Osteoblast (primary cell): ENCODE measurements around the gene TEX55. TPM values are rescaled to one million over a fixed set of nuclear protein-coding genes. Genes with fewer than 3 reads are reported as not detected.

ENCODE experiments used
- DNase-seq: peaks from one replicate; pipeline ENCODE4 v3.0.0; 2011; ENCODE audit warnings: low spot score, mixed read lengths; ENCODE audit not compliant: insufficient read length; ENCODE audit errors: missing footprints
- H2AFZ ChIP-seq: 2 replicates; pipeline ENCODE4 v1.6.0; 2011; ENCODE audit warnings: mild to moderate bottlenecking, low read length
- H3K27ac ChIP-seq: 2 replicates; pipeline ENCODE4 v1.5.1; 2011; ENCODE audit warnings: mild to moderate bottlenecking, low read depth, low read length, moderate library complexity
- H3K27me3 ChIP-seq: 2 replicates; pipeline ENCODE4 v1.6.0; 2012; ENCODE audit warnings: mild to moderate bottlenecking, control low read depth, inconsistent platforms, low read length, moderate library complexity; ENCODE audit not compliant: insufficient read depth
- H3K36me3 ChIP-seq: 2 replicates; pipeline ENCODE4 v1.5.1; 2011; ENCODE audit warnings: mild to moderate bottlenecking, low read length, control low read depth, moderate library complexity; ENCODE audit not compliant: insufficient read depth
- H3K4me1 ChIP-seq: 2 replicates; pipeline ENCODE4 v1.5.1; 2011; ENCODE audit warnings: mild to moderate bottlenecking, low read length, control low read depth, moderate library complexity; ENCODE audit not compliant: insufficient read depth
- H3K4me2 ChIP-seq: 2 replicates; pipeline ENCODE4 v1.6.0; 2011; ENCODE audit warnings: mild to moderate bottlenecking, low read length; ENCODE audit not compliant: insufficient read depth
- H3K4me3 ChIP-seq: fragments of 200-600 bp; sonication (generic); 3 replicates; pipeline ENCODE4 v1.5.1; 2012; ENCODE audit warnings: mild to moderate bottlenecking, low read length, inconsistent platforms; ENCODE audit not compliant: insufficient read depth
- H3K79me2 ChIP-seq: 2 replicates; pipeline ENCODE4 v1.6.0; 2012; ENCODE audit warnings: mild to moderate bottlenecking, low read length, control low read depth, inconsistent platforms; ENCODE audit not compliant: insufficient read depth
- H3K9me3 ChIP-seq: 2 replicates; pipeline ENCODE4 v1.5.1; 2011; ENCODE audit warnings: low read depth, low read length, control low read depth
- H4K20me1 ChIP-seq: 2 replicates; pipeline ENCODE4 v1.6.0; 2012; ENCODE audit warnings: mild to moderate bottlenecking, low read length, control low read depth; ENCODE audit not compliant: insufficient read depth
- total RNA-seq: library from RNA; depleted of rRNA; stranded (reverse); fragments of >200 nt; gene quantifications from 2 replicates; pipeline ENCODE4 v1.2.3, GENCODE V29; 2012
- TF ChIP-seq, protein P1 (sequence below): IDR thresholded peaks from 2 replicates; pipeline ENCODE4 v1.5.1; 2011; ENCODE audit warnings: mild to moderate bottlenecking, low read depth, low read length, moderate library complexity; ENCODE audit errors: extremely low read depth

TEX55 gene
- total RNA-seq, 1 donor, result not detected

DNA sequence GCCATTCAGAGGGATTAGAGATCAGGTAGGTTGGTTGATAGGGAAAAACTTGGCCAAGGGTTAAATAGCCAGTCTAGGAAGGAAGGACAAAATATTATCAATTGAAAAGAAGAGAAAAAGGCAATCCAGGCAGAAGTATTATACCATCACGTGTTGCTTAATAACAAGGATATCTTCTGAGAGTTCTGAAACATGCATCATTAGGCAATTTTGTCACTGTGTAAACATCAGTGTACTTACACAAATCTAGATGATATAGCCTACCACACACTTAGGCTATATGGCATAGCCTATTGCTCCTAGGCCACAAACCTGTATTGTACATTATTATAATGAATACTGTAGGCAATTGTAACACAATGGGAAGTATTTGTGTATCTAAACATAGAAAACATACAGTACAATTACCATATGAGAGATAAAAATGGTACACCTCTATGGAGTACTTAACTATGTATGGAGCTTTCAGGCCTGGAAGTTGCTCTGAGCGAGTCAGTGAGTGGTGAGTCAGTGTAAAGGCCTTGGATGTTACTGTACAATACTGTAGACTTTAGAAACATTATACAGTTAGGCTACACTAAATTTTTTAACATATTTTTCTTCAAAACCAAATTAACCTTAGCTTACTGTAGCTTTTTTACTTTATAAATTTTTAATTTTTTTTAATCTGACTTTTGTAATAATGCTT is 2.7 kb downstream of the TEX55 start:
- H4K20me1 ChIP-seq, result no peaks in the 10 kb centered on the region
- H2AFZ ChIP-seq, result no peak overlapping the region
- TF ChIP-seq, protein P1, sequence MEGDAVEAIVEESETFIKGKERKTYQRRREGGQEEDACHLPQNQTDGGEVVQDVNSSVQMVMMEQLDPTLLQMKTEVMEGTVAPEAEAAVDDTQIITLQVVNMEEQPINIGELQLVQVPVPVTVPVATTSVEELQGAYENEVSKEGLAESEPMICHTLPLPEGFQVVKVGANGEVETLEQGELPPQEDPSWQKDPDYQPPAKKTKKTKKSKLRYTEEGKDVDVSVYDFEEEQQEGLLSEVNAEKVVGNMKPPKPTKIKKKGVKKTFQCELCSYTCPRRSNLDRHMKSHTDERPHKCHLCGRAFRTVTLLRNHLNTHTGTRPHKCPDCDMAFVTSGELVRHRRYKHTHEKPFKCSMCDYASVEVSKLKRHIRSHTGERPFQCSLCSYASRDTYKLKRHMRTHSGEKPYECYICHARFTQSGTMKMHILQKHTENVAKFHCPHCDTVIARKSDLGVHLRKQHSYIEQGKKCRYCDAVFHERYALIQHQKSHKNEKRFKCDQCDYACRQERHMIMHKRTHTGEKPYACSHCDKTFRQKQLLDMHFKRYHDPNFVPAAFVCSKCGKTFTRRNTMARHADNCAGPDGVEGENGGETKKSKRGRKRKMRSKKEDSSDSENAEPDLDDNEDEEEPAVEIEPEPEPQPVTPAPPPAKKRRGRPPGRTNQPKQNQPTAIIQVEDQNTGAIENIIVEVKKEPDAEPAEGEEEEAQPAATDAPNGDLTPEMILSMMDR, result no peak
- H3K4me3 ChIP-seq, result no peak overlapping the region
- H3K9me3 ChIP-seq, result no peaks in the 10 kb centered on the region
- peaks cover 2% of the 10 kb centered on the region for H3K4me1 ChIP-seq
- H3K27me3 ChIP-seq, result no peaks in the 10 kb centered on the region
- no peaks in the 10 kb centered on the region for H3K36me3 ChIP-seq
- DNase-seq, result no peak
- H3K79me2 ChIP-seq, result no peaks in the 10 kb centered on the region
- no peak overlapping the region for H3K27ac ChIP-seq
- no peak overlapping the region for H3K4me2 ChIP-seq

DNA sequence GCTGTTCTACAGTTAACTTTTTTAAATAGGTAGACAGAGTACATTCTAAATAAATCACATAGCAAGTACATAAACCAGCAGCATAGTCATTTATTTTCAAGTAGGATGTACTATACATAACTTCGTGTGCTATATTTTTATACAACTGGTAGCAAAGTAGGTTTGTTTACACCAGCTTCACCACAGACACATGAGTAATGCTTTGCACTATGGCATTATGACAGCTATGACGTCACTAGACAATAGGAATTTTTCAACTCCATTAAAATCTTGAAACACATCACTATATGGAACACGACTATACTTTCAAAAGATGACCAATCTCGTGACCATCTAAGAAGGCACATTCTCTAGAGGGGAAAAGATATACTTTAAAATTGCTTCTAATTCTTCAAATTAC is 3.5 kb downstream of the TEX55 start:
- no peak overlapping the region for H3K4me2 ChIP-seq
- no peak overlapping the region for H3K27ac ChIP-seq

DNA sequence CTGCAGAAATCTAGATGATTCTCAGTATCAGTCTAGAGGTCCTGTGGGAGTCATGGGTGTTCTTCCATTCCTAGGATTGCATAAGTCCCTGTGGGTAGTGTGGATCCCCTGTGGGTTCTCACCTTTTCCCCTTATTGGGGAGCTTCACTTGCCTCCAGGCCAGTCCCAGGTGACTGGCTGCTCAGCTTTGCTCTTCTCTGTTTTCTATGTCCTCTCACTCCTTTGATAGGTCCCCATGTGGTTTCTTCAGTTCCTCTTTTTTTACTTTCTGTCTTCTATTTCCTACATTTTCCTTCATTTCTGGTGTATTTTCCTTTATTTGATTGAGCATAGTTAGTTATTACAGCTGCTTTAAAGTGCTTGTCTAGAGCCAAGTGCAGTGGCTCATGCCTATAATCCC is 10.9 kb downstream of the TEX55 start:
- Histone ChIP-seq H2AFZ (no peak overlapping the region), H3K4me1 (no peaks in the 10 kb centered on the region), H3K27me3 (peaks cover 4% of the 10 kb centered on the region), H3K4me2 (no peak overlapping the region), H3K9me3 (peaks cover 3% of the 10 kb centered on the region), H4K20me1 (no peaks in the 10 kb centered on the region), H3K4me3 (no peak overlapping the region), H3K79me2 (no peaks in the 10 kb centered on the region), H3K36me3 (no peaks in the 10 kb centered on the region), H3K27ac (no peak overlapping the region)
- no peak for DNase-seq
- TF ChIP-seq, protein P1, result no peak

More for the DNA sequence above, 3.5 kb downstream of the TEX55 start:
- Histone ChIP-seq H3K79me2 (no peaks in the 10 kb centered on the region), H3K4me3 (no peak overlapping the region), H2AFZ (no peak overlapping the region), H3K4me1 (peaks cover 2% of the 10 kb centered on the region), H4K20me1 (no peaks in the 10 kb centered on the region), H3K9me3 (no peaks in the 10 kb centered on the region), H3K27me3 (no peaks in the 10 kb centered on the region), H3K36me3 (no peaks in the 10 kb centered on the region)
- TF ChIP-seq, protein P1, result no peak
- no peak for DNase-seq

DNA sequence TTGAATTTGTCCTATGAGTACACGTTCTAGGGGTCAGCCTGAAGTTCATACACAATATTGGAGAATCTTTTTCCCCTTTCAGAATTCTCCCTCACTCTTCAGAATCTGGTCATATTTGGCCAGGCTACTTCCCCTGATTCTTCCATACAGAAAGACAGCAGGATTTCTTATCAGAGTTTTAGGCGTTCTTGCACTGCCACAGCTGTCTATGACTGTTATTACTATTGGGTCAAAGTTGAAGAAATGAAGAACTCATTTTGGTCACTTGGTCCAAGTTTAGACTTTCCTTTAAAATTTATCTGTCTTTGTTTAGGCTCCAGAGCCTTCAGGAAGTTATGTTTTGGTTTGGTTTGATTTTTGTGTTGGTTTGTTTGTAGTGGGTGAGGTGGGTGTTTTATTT is 12.0 kb downstream of the TEX55 start:
- no peak overlapping the region for H2AFZ ChIP-seq
- H3K4me2 ChIP-seq, result no peak overlapping the region
- no peaks in the 10 kb centered on the region for H3K4me1 ChIP-seq
- TF ChIP-seq, protein P1, result no peak
- H3K36me3 ChIP-seq, result no peaks in the 10 kb centered on the region
- H4K20me1 ChIP-seq, result no peaks in the 10 kb centered on the region
- H3K4me3 ChIP-seq, result no peak overlapping the region
- peaks cover 3% of the 10 kb centered on the region for H3K9me3 ChIP-seq
- peaks cover 4% of the 10 kb centered on the region for H3K27me3 ChIP-seq
- no peaks in the 10 kb centered on the region for H3K79me2 ChIP-seq
- no peak for DNase-seq
- no peak overlapping the region for H3K27ac ChIP-seq
